ENCODE measurements around the gene ZC3H10. TPM values are rescaled to one million over a fixed set of nuclear protein-coding genes. Genes with fewer than 3 reads are reported as not detected.

Gene ZC3H10
- total RNA-seq, 1 donor from 2014 or later, result 1.8 TPM

DNA sequence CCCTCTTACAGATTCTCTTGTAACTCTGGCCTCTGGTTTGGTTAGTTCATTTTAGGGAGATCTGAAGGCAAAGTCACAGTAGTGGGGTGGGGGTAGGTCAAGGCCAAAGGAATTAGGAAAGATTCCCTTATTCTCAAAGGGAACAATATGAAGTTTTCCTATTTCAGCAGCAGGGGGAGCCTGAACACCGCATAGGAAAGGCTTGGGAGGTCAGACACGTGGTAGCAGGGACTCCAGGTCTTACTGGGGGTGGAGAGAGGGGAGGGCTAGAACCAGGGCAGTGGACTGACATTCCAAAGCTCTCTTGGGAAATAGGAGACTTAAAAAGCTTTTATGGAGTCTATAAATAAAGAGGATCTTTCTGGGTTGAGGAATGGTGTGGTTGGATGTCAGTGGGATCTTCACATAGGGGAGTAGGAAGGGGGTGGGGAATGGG lies 1.3 kb downstream of the ZC3H10 start:
- no peak for DNase-seq (ENCODE audit: low read depth)
- peak; percentile 83 for TF ChIP-seq CTCF (conservative IDR thresholded peaks at IDR 0.05; ENCODE audit: low read depth, low read length)
- peak overlapping the region; percentile 73 for H3K4me3 ChIP-seq (ENCODE audit: low read depth, low read length)

- DNase-seq (ENCODE audit: low read depth), result no peak
- H3K4me3 ChIP-seq (ENCODE audit: low read depth, low read length), result no peak overlapping the region
- TF ChIP-seq CTCF (conservative IDR thresholded peaks at IDR 0.05; ENCODE audit: low read depth, low read length), result no peak
Measured at GRCh38 chr12:56120158-56120846, 2.2 kb downstream of the ZC3H10 start.

GRCh38 chr12:56121204-56121870 lies 3.3 kb downstream of the ZC3H10 start:
- TF ChIP-seq CTCF (conservative IDR thresholded peaks at IDR 0.05; ENCODE audit: low read depth, low read length), result no peak

DNA sequence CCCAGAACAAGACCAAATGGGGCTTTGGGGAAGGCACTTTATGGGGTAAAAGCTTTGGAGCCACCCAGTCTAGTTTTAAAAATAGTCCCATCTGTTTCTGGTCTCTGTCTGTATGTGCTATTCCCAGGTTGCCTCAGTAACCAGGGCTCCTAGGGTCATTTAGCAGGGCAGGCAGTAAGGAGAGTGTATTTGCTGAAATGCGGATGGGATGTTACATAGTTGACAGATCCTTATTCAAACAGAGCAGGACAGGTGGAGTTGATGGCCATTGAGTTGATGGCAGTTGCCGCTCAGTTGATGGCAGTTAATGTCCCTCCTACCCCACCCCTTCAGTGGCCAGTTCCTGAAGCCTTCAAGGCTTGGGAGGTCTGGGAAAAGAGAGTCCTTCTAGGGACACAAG lies 4.6 kb downstream of the ZC3H10 start:
- H3K4me3 ChIP-seq (ENCODE audit: low read depth, low read length), result no peak overlapping the region
- no peak for TF ChIP-seq CTCF (conservative IDR thresholded peaks at IDR 0.05; ENCODE audit: low read depth, low read length)
- DNase-seq (ENCODE audit: low read depth), result no peak

More at GRCh38 chr12:56121204-56121870, 3.3 kb downstream of the ZC3H10 start:
- no peak for DNase-seq (ENCODE audit: low read depth)
- H3K4me3 ChIP-seq (ENCODE audit: low read depth, low read length), result no peak overlapping the region

DNA sequence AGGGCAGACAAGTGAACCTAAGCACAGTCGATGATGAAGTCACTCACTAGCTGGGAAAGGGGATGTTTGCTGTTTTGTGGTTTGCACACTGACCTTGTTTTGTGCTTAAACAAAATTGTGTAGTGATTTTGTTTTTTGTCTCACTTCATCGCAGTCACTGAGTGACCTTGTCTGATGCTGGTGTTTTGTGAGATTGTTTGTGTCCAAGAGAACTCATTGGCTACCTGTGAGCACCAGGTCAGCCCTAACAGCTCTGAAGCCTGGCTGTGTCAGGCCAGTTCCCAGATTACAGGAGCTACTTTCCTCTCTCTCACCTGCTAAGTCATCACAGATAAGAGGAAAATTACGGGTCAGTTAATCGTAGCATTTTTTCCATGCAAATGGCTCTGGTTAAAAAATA lies 6.1 kb downstream of the ZC3H10 start:
- DNase-seq (ENCODE audit: low read depth), result no peak
- TF ChIP-seq CTCF (conservative IDR thresholded peaks at IDR 0.05; ENCODE audit: low read depth, low read length), result no peak
- no peak overlapping the region for H3K4me3 ChIP-seq (ENCODE audit: low read depth, low read length)

DNA sequence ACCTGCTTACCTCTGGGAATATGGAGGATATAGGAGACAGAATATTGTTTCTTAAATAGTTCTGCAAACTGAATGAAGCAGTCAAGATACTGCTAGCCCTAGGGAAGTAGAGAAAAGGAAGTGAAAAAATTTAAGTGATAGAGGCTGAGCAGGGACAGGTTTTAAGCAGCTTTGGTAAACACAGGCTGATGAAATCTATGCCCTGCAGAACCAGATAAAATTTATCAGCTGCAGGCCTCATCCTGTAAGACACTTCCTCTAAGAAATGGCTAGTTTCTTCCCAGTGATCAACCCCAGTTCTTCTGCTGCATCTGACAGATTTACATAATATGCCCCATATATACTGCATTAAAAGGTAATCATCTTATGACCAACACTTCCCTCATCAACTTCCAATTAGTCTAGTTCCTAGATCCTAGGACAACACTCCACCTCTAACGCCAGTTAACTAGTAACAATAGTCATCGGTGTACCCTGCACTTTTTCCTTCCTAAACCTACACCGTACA lies 8.7 kb downstream of the ZC3H10 start:
- TF ChIP-seq CTCF (conservative IDR thresholded peaks at IDR 0.05; ENCODE audit: low read depth, low read length), result no peak
- no peak for DNase-seq (ENCODE audit: low read depth)
- H3K4me3 ChIP-seq (ENCODE audit: low read depth, low read length), result no peak overlapping the region

Measured in epithelial cell of proximal tubule (primary cell).